SK-N-SH (cell line): Measurements from ENCODE around the gene MANF.

ENCODE experiments used
- CTCF ChIP-seq: fragments of 200-600 bp; sonication (generic); IDR thresholded peaks from 2 replicates; pipeline ENCODE4 v1.6.1; 2017; ENCODE audit warnings: antibody characterized with exemption, mild to moderate bottlenecking, moderate library complexity
- EP300 ChIP-seq, 2 experiments: IDR thresholded peaks; 2 replicates each; pipeline versions ENCODE4 v1.4.0 to v1.6.1; 2012; ENCODE audit warnings: borderline replicate concordance in 1 of 2, low read depth in 1 of 2, low read length in 1 of 2
- EZH2phosphoT487 ChIP-seq: fragments of 200-600 bp; sonication (generic); IDR thresholded peaks from 2 replicates; pipeline ENCODE4 v1.6.1; 2017; ENCODE audit warnings: low read depth, mixed run types, mild to moderate bottlenecking, antibody characterized with exemption, moderate library complexity, borderline replicate concordance
- GABPA ChIP-seq: IDR thresholded peaks from 2 replicates; pipeline ENCODE4 v1.4.0; 2012; ENCODE audit warnings: low read depth, mild to moderate bottlenecking
- JUND ChIP-seq: IDR thresholded peaks from 2 replicates; pipeline ENCODE4 v1.4.0; 2012
- MAX ChIP-seq: IDR thresholded peaks from 2 replicates; pipeline ENCODE4 v1.4.0; 2012; ENCODE audit warnings: low read depth
- POLR2AphosphoS5 ChIP-seq: IDR thresholded peaks from 2 replicates; pipeline ENCODE4 v1.6.1; 2012; ENCODE audit warnings: low read depth, low read length
- RCOR1 ChIP-seq: fragments of 150-350 bp; IDR thresholded peaks from 2 replicates; pipeline ENCODE4 v1.6.1; 2017; ENCODE audit warnings: antibody characterized with exemption, low read length
- REST ChIP-seq: IDR thresholded peaks from 2 replicates; pipeline ENCODE4 v1.6.1; 2012; ENCODE audit warnings: mild to moderate bottlenecking, low read depth, low read length, moderate library complexity
- TAF1 ChIP-seq: IDR thresholded peaks from 2 replicates; pipeline ENCODE4 v1.6.1; 2012; ENCODE audit warnings: low read depth, mild to moderate bottlenecking, low read length, moderate library complexity, borderline replicate concordance
- TCF12 ChIP-seq: IDR thresholded peaks from 2 replicates; pipeline ENCODE4 v1.4.0; 2012
- TEAD4 ChIP-seq: IDR thresholded peaks from 2 replicates; pipeline ENCODE4 v1.4.0; 2012; ENCODE audit warnings: mild to moderate bottlenecking, borderline replicate concordance; ENCODE audit not compliant: insufficient read depth
- USF2 ChIP-seq: fragments of 150-350 bp; IDR thresholded peaks from 2 replicates; pipeline ENCODE4 v1.6.1; 2017; ENCODE audit warnings: antibody characterized with exemption, low read length, low read depth, borderline replicate concordance
- YY1 ChIP-seq: IDR thresholded peaks from 2 replicates; pipeline ENCODE4 v1.4.0; 2012; ENCODE audit warnings: low read depth, mild to moderate bottlenecking

- TF ChIP-seq CTCF (no peak), EZH2phosphoT487 (no peak), YY1 (no peak), JUND (no peak), TAF1 (no peak), MAX (no peak), TCF12 (no peak), REST (no peak), POLR2AphosphoS5 (no peak), USF2 (no peak), RCOR1 (no peak), EP300 (IDR thresholded peaks at IDR 0.05; ENCODE audit: borderline replicate concordance in 1 of 2, low read depth in 1 of 2, low read length in 1 of 2) (no peak), GABPA (no peak), TEAD4 (no peak)
Measured at GRCh38 chr3:51378726-51379125, 6.4 kb upstream of the MANF start.
